ENCODE results near the gene AOC3.
"Not testable (repeated sequence)": the region's sequence is repeated elsewhere in the genome, so short reads cannot be mapped to it uniquely, and the experiment has no call there.

AOC3 gene

GRCh38 chr17:42894283-42895184 lies 43.5 kb downstream of the AOC3 start:
- no peak for DNase-seq

- DNase-seq, result no peak
These were observed 44.2 kb downstream of the AOC3 start for GRCh38 chr17:42895185-42895555.

DNA sequence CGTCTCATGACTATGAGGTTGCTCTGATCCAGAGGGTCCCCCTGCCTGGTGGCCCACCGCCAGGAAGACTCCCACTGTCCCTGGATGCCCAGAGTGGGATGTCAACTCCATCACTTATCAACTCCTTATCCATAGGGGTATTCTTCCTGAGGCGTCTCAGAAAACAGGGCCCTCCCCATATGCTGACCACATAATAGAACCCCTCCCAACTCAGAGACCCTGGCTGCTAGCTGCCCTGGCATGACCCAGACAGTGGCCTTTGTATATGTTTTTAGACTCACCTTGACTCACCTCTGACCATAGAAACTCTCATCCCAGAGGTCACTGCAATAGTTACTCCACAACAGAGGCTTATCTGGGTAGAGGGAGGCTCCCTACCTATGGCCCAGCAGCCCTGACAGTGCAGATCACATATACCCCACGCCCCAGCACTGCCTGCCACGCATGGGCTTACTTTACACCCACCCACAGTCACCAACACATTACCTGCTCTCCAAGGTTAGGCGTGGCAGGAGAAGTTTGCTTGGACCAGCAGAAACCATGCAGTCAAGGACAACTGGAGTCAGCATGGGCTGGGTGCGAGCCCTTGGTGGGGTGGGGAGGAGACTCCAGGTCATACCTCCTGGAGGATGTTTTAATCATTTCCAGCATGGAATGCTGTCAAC lies 47.3 kb downstream of the AOC3 start:
- DNase-seq, result no peak

DNA sequence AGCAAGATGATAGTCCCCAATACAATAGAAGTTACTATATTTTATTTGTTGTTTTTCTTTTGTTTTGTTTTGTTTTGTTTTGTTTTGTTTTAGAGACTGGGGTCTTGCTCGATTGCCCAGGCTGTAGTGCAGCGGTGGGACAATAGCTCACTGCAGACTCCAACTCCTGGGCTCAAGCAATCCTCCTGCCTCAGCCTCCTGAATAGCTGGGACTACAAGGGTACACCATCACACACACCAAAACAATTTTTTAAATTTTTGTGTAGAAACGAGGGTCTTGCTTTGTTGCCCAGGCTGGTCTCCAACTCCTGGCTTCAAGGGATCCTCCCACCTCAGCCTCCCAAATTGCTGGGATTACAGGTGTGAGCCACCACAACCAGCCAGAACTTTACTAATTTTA lies 49.0 kb downstream of the AOC3 start:
- DNase-seq, result not testable (repeated sequence)

DNA sequence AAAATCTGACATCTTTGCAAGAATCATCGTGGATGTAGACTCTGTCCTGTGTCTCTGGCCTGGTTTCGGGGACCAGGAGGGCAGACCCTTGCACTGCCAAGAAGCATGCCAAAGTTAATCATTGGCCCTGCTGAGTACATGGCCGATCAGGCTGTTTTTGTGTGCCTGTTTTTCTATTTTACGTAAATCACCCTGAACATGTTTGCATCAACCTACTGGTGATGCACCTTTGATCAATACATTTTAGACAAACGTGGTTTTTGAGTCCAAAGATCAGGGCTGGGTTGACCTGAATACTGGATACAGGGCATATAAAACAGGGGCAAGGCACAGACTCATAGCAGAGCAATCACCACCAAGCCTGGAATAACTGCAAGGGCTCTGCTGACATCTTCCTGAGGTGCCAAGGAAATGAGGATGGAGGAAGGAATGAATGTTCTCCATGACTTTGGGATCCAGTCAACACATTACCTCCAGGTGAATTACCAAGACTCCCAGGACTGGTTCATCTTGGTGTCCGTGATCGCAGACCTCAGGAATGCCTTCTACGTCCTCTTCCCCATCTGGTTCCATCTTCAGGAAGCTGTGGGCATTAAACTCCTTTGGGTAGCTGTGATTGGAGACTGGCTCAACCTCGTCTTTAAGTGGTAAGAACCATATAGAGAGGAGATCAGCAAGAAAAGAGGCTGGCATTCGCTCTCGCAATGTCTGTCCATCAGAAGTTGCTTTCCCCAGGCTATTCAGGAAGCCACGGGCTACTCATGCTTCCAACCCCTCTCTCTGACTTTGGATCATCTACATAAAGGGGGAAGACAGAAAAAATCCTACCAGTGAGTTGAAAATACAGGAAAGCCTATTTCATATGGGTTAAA lies 49.7 kb downstream of the AOC3 start, which contains the start of gene G6PC1:
Gene G6PC1 (plus strand): TSS at position 340 of the 872 bp plus-strand sequence. CDS start 78 bp downstream, at position 418.
- DNase-seq, result no peak

GRCh38 chr17:42901535-42902229 lies 50.7 kb downstream of the AOC3 start:
- no peak for DNase-seq

DNA sequence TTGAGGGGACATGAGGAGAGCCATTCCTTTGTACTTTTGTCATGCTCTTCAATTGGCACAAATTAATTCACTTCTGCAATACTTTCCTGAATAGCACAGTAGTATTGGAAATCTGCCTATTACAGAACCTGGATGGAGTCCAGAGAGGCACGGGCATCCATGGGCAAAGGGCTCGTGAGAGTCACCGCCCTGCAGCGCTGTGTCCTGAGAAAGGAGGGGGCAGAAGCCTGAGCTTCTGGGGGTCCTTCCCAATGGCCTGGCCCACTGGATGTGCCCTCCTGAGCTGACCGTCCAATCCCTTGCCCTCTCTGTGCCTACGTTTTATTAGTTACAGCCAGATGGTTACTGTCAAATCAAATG lies 53.1 kb downstream of the AOC3 start:
- no peak for DNase-seq

- no peak for DNase-seq
These were observed 55.9 kb downstream of the AOC3 start for GRCh38 chr17:42906772-42907446.

Data from cortex of kidney (tissue), 1 donor.